Activated CD8-positive, alpha-beta T cell treated with anti-CD3 and anti-CD28 coated beads for 36 hours (primary cell): ENCODE measurements around the gene KCNH6. TPM values are rescaled to one million over a fixed set of nuclear protein-coding genes. Genes with fewer than 3 reads are reported as not detected.

ENCODE experiments used
- ATAC-seq: fragments of 200-7000 bp; cut with Tn5 transposase; one replicate; pipeline ENCODE4 v1.10.0; 2021; ENCODE audit warnings: mild to moderate bottlenecking, moderate library complexity
- CTCF ChIA-PET: fragments of 350-600 bp; sonication (Branson Sonifier 250); formaldehyde crosslinking; loops from one replicate; lab custom pipeline; 2021; ENCODE audit warnings: antibody characterized with exemption; lab: Charles Lee
- POLR2A ChIA-PET: fragments of 350-600 bp; sonication (Branson Sonifier 250); formaldehyde crosslinking; loops from one replicate; lab custom pipeline; 2021; ENCODE audit warnings: antibody characterized with exemption; lab: Charles Lee
- DNase-seq: peaks from one replicate; pipeline ENCODE4 v3.0.0-alpha.2; 2020
- H3K27ac Mint-ChIP-seq: one replicate; pipeline ENCODE4 v1.8.0; 2021; ENCODE audit warnings: mild to moderate bottlenecking, mixed read lengths
- H3K27me3 Mint-ChIP-seq: one replicate; pipeline ENCODE4 v1.8.0; 2021; ENCODE audit warnings: mixed read lengths
- H3K36me3 Mint-ChIP-seq: one replicate; pipeline ENCODE4 v1.8.0; 2021; ENCODE audit warnings: low read depth, mixed read lengths
- H3K4me1 Mint-ChIP-seq: one replicate; pipeline ENCODE4 v1.8.0; 2021; ENCODE audit warnings: low read depth, mixed read lengths
- H3K4me3 Mint-ChIP-seq: one replicate; pipeline ENCODE4 v1.8.0; 2021; ENCODE audit warnings: mild to moderate bottlenecking, moderate library complexity, mixed read lengths
- H3K9me3 Mint-ChIP-seq: one replicate; pipeline ENCODE4 v1.8.0; 2021; ENCODE audit warnings: mixed read lengths
- CTCF ChIP-seq: fragments of 200-600 bp; IDR thresholded peaks from one replicate; pipeline ENCODE4 v1.8.0; 2022; ENCODE audit warnings: antibody characterized with exemption, mild to moderate bottlenecking
- intact Hi-C: fragments of 100-400 bp; cut with micrococcal nuclease; formaldehyde crosslinking; loops from one replicate; pipeline ENCODE4 v1.10.0; 2022
- total RNA-seq, 2 experiments: library from RNA; stranded (reverse); gene quantifications; one replicate each; pipeline ENCODE4 v1.2.3, GENCODE V29; 2021

KCNH6 gene
- total RNA-seq, 2 experiments from 2014 or later = not detected

- TF ChIP-seq CTCF = no peak
- Mint-ChIP-seq H3K9me3 (no peaks in the 10 kb centered on the region), H3K36me3 (peaks cover 1% of the 10 kb centered on the region), H3K27me3 (no peaks in the 10 kb centered on the region), H3K4me3 (no peak overlapping the region), H3K4me1 (peaks cover 31% of the 10 kb centered on the region), H3K27ac (no peak overlapping the region)
- DNase-seq (no peak), ATAC-seq (no peak)
- intact Hi-C loops = no loop called here
- ChIA-PET CTCF (interaction anchor here (1.3 to 1.4 kb wide), 3 partner anchors 14 to 139 kb away, joined by 4 to 5 read pairs (median 4); partner anchors contain the start of gene DCAF7), POLR2A (interaction anchor here (0.6 to 1.0 kb wide), 2 partner anchors 11 to 44 kb away, joined by 3 read pairs; no protein-coding TSS in a partner anchor)
Measured at GRCh38 chr17:63564562-63564961, 41.4 kb downstream of the KCNH6 start.

- Mint-ChIP-seq H3K4me1 (peaks cover 38% of the 10 kb centered on the region), H3K36me3 (peaks cover 1% of the 10 kb centered on the region), H3K9me3 (no peaks in the 10 kb centered on the region), H3K4me3 (no peak overlapping the region), H3K27me3 (no peaks in the 10 kb centered on the region), H3K27ac (no peak overlapping the region)
- ChIA-PET CTCF (interaction anchor here (0.8 to 2.9 kb wide), 3 partner anchors 44 to 142 kb away, joined by 4 to 14 read pairs (median 6); no protein-coding TSS in a partner anchor), POLR2A (interaction anchor here (1.7 kb wide), 1 partner anchor 16 kb away, joined by 4 read pairs; no protein-coding TSS in a partner anchor)
- no peak for ATAC-seq
- no peak for TF ChIP-seq CTCF
- no peak for DNase-seq
- intact Hi-C loops = no loop called here
Measured at GRCh38 chr17:63567229-63567628, 44.1 kb downstream of the KCNH6 start.

- intact Hi-C loops = no loop called here
- POLR2A ChIA-PET = interaction anchor here (0.7 to 1.1 kb wide), 4 partner anchors 16 to 29 kb away, joined by 3 to 4 read pairs (median 4); no protein-coding TSS in a partner anchor
- H3K36me3 Mint-ChIP-seq = peaks cover 1% of the 10 kb centered on the region
- H3K4me1 Mint-ChIP-seq = peaks cover 32% of the 10 kb centered on the region
- no peak overlapping the region for H3K27ac Mint-ChIP-seq
- CTCF ChIA-PET = interaction anchor here (1.1 to 2.9 kb wide), 4 partner anchors 16 to 143 kb away, joined by 3 to 14 read pairs (median 4); no protein-coding TSS in a partner anchor
- H3K27me3 Mint-ChIP-seq = no peaks in the 10 kb centered on the region
- DNase-seq = no peak
- no peak for TF ChIP-seq CTCF
- H3K4me3 Mint-ChIP-seq = no peak overlapping the region
- ATAC-seq = no peak
- H3K9me3 Mint-ChIP-seq = no peaks in the 10 kb centered on the region
Measured at GRCh38 chr17:63568563-63568962, 45.4 kb downstream of the KCNH6 start.

- Mint-ChIP-seq H3K4me1 (peaks cover 31% of the 10 kb centered on the region), H3K36me3 (peaks cover 7% of the 10 kb centered on the region), H3K27me3 (no peaks in the 10 kb centered on the region), H3K9me3 (no peaks in the 10 kb centered on the region), H3K4me3 (no peak overlapping the region), H3K27ac (no peak overlapping the region)
- TF ChIP-seq CTCF = no peak
- ChIA-PET CTCF (interaction anchor here (0.8 to 1.4 kb wide), 2 partner anchors 93 to 158 kb away, joined by 3 to 4 read pairs; no protein-coding TSS in a partner anchor), POLR2A (no interaction called here)
- ATAC-seq (peak; percentile 55), DNase-seq (no peak)
- intact Hi-C loops = no loop called here
Measured at GRCh38 chr17:63571632-63572310, 48.6 kb downstream of the KCNH6 start.

GRCh38 chr17:63573634-63574033 is 50.5 kb downstream of the KCNH6 start:
- intact Hi-C loops = no loop called here
- H3K27ac Mint-ChIP-seq = peak overlapping the region; percentile 1
- no peak overlapping the region for H3K4me3 Mint-ChIP-seq
- H3K4me1 Mint-ChIP-seq = peaks cover 35% of the 10 kb centered on the region
- no peaks in the 10 kb centered on the region for H3K9me3 Mint-ChIP-seq
- peaks cover 6% of the 10 kb centered on the region for H3K36me3 Mint-ChIP-seq
- ChIA-PET CTCF (no interaction called here), POLR2A (no interaction called here)
- no peak for TF ChIP-seq CTCF
- ATAC-seq (no peak), DNase-seq (no peak)
- no peaks in the 10 kb centered on the region for H3K27me3 Mint-ChIP-seq
